HG03060 (cell line): Measurements from ENCODE around the gene NR4A2.

Experiments used
- ATAC-seq: cut with Tn5 transposase; IDR thresholded peaks from one replicate; pipeline ENCODE4 v1.9.1; 2021; ENCODE audit warnings: low read depth, moderate number of reproducible peaks; ENCODE audit not compliant: unreplicated experiment

The NR4A2 gene

DNA sequence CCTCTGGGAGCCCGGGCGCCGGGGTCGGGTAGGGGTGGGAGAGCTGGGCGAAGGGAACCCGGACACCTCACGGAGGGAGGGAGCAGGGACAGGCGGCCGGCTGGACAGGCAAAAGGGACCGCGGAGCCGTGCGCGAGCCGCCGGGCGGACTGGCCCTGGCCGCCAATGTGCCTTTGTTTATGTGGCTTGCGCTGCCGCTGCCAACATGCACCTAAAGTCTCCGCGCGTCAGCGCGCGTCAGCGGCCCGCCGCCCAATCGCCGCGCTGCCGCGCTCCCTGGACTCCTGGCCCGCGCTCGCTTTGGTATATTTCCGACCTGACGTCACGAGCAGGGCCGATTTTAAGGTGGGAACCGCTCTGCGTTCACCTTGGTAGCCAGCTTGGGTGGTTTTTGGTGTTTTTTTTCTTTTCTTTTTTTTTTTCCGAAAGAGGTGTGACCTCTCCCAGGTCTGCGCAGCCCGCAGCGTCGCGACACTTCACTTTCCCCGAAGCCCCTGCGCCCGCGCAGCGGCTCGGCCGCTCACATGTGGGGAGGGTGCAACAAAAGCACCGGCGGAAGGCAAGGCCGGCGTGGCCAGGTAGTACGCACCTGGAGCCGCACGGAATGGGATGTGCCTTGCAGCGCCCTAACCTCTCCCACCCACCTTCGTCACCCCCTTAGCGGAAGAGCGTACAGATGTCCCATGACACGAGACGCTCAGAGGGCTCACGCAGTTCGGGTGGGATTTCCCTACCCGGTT is at the start of gene NR4A2:
Gene NR4A2, minus strand, starts transcription at position 188 of the 740 bp plus-strand sequence. CDS start 2,535 bp downstream, outside the sequence.
- ATAC-seq: peak; percentile 45

DNA sequence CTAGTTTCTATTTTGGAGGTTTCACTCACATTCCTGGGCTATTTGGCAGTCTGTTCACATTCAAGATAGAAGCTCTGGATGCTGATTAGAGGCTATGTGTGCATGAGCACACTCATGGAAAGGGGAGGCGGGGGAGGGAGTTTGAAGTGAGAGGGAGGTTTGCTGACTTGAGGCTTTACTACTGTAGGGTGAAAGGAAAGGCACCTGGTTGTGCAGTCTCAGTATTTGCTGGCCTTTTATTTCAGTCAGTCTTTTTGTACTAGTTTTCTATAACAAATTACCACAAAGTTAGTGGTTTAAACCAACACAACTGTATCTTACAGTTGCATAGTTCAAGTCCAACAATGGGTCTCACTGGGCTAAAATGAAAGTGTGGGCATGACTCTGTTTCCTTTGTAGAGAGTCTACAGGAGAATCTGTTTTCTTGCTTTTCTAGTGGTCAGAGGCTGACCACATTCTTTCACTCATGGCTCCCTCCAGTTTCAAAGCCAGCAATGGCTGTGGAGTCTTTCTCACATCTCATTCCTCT is 47.7 kb upstream of the NR4A2 start:
- peak; percentile 85 for ATAC-seq

DNA sequence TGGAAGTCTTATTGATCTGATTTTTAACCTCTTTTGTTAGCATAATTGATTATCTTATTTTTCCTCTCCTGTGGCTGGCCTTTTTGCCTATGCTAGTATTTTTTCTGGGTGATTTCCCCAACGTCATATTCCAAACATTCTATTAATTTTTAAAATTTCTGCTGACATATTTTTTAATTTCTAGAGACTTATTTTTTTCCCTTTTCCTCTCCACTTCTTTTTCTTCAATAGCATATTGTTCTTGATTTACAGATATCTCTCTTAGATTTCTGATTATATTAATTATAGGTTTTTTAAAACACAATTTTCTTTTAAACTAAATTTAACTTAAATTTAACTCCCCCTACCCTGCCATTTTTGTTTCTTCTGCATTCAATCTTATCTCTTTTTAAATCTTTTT is 47.2 kb upstream of the NR4A2 start:
- ATAC-seq: no peak

DNA sequence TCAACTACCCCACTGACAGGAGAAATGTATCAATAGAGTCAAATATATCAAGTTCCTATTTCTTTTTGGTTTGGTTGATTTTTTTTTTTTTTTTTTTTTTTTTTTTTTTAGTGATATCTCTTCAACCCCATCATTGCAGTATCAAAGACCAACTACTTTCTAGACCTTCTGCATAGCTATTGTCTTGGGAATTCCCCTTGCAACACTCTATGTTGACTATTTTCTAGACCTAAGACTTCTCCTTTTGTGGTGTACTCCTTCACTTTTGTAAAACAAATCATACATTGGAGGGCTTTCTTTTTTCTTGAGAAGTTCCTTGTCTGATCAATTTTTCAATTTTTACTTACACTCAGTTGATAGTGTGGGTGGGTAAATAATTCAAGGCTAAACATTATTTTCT is 46.5 kb upstream of the NR4A2 start:
- ATAC-seq: no peak

DNA sequence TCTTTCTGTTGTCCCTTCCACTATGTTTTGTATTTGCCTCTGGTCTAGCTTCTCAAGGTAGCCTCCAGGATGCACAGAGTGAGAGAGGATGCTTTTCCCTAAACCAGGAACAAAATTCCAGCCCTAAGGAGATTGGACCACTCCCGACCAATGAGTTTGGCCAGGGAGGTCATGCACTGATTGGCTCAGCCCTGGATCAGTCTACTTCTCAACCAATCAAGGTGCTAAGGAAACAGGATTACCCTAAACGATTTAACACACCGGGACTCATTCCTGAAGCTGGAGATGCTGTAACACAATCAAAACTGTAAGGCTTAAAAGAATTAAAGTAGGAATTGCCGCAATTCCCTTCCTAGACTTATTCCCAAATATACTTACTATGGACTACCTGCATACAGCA is 34.2 kb upstream of the NR4A2 start:
- ATAC-seq: no peak

DNA sequence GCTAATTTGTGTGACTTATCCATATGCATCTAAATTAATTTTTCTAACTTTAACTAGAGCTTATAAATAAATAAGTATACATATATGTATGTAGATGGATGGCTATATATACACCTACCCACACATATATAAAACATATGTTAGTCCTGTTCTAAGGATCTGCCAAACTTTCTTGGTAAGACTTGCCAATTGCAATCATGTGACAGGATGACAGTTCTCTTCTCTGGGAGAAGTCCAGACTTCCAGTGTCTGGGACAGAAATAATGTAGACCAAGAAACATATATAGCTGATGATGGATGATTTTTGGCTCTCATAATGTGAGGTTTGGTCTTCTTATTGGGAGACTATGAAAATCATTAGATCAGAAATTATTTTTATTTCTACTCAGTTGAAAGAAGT is 30.6 kb upstream of the NR4A2 start:
- no peak for ATAC-seq

DNA sequence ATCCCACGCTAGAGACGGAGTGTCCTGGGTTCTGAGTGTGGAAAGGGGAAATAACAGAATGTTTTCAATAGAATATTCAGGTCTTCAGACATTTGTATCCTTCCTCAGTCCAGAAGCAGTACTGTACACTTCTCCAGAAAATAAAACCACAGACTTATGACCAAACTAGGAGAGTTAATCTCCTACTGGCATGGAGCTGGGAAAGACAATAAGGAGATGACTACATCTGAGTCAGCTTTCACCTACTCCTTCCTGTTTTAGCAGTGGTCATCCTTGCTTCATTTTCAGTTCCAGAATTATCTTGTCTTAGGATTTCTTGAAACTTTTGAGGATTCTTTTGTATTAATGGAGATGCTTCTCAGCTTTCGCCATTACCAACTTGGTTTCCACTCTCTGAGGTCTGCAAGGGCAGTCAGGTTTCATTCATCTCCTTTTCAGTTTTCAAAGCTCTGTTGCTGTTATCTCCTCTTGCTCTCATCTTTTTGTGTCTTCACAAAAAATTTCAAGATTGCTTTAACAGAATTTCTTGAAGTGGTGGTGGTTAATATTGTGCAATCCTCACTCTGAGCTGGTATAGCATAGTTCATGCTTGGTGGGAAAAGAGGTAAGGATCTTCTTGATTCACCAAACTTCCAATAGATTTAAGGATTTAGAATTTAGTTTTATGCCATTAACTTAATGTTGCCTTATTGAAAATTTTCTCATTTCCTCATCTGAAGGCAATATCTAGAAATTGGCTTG is 23.7 kb upstream of the NR4A2 start:
- ATAC-seq: no peak

DNA sequence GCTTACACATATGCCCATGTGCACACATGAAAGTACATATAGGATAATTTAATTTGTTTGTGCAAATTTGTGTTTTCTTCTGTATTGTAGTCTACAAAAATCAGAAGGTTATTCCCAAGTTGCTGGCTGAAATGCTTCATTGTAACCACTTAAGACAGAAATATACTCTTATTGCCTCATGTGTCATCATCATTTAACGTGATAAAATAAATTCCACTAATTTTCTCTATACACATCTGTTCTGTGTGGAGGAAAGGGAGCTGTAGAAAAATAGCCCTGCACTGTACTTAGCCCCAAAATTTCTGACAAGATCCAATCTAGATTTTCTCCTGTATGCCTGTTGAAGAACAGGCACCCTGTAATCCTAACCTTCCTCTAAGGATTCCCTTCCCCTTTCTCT is 20.4 kb upstream of the NR4A2 start:
- ATAC-seq: no peak

DNA sequence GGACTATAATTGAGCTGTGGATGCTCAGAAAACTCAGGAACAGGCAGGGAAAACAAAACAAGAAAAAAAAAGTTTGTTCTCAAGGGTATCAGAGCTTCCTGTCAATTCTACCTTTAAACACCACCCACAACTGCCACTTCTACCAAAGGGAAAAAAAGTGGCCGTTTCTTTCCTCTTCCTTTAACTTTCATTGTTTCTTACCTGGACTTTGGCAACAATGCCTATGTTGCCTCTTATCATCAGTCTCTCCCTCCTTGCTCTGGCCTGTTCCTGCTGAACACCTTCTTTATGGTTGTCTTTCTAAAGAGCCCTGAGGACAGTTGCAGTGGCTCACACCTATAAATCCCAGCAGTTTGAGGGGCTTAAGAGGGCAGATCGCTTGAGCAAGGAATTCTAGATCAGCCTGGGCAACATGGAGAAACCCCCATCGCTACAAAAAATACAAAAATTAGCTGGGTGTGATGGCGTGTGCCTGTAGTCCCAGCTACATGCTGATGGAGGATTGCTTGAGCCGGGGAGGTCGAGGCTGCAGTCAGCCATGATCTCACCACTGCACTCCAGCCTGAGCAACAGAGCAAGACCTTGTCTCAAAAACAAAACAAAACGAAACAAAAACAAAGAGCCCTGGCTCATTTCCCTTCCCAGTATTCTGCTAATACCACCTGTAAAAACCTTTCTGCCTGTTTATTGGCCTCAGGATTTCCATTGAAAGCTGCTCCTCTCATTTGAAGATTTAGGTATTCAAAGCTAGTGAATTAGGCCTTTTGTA is 18.0 kb upstream of the NR4A2 start:
- no peak for ATAC-seq

DNA sequence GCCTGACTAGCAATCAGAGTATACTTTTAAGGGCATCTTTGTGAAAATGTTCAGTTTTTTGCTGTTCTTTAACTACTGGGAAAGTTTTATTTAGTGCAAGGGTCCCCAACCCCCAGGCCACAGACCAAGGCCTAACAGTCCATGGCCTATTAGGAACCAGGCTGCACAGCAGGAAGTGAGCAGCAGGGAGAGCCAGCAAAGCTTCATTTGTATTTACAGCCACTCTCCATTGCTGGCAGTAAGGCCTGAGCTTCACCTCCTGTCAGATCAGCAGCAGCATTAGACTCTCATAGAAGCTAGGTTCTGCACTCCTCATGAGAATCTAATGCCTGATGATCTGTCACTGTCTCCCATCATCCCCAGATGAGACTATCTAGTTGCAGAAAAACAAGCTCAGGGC is 17.1 kb upstream of the NR4A2 start:
- ATAC-seq: no peak

DNA sequence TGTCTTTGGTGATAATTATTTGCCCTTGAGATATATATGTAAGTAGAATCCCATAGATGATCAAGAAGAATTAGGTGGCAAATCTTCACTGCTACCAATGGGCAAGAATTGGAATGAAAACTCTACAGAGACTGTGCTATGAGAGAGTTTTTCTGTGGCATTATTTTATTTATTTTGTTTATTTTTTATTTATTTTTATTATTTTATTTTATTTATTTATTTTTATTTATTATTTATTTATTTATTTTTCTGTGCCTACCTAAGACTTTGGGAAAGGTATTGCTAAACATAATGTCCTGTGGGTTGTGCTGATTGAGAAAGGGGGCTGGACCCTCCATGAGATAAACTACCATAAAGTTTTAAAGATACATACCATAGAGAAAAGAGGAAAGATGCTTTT is 16.6 kb upstream of the NR4A2 start:
- ATAC-seq: no peak

DNA sequence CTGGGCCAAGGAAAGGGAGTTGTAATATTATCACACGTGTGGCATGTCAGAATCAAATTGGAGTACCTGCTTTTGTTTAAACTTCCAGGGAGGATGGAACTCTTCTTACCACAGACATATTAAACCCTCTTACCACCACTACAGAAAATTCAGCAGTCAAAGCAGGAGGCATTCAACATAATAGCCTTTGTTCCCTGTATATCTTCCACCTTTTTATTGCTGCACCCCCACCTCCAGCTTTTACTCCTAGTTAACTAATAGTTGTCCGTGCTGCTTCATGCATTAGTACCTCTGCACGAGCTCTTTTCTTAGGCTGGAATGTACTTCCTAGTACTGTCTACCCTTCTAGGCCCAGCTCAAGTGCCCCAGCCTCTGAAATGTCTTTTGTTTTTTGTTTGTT is 14.9 kb upstream of the NR4A2 start:
- no peak for ATAC-seq

DNA sequence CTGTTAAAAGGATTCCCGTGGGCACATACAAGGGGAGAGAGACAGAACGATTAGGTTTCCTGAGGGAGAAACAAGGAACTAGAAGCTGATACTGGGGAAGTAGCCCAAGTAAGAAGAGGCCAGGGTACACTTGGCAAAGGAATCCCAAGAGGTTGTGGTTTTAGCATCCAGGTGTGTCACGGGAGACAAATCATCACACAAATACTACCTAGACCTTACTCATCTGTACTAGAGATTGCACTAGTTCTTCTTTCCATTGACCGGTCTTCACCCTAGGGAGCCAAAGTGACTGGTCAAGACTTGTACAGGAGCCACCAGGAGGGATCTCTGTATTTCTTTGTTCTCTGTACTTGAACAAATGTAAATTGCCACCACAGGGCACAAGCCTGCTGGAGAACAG is 14.2 kb upstream of the NR4A2 start:
- ATAC-seq: no peak

DNA sequence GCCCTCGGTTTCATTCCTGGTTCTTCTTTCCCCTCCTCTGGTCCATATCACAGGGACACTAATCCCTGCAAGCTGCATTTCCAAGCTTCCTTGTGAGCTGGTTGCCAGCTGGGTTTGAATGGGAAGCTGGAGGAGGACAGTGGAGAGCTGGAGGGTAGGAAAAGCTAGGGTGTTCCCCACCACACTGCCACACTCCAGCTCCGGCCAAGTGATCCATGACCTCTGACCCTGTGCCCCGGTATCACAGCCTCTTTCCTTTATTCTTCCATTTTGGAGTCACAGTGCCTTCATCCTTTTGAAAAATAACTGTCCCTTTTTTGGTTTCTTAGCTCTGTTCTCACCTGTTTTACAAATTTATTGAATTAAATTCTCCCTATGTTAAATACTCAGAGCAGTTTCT is 13.1 kb upstream of the NR4A2 start:
- no peak for ATAC-seq

DNA sequence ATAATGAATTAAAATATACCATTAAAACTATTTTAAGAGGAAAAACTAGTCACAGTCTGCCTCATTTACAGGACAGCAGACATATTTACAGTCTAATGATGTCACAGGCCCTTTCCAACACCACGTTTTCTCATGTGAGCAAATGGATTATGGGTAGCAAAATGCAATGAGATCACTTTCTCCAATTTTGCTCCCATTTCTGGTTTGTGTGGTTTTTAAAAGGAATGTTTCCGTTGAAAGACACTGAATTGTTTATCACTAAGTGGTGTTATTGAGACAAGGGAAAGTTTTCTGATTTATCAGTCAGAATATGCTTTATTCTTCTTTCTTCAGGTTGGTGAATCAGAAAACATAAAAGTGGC is 11.4 kb upstream of the NR4A2 start:
- no peak for ATAC-seq

DNA sequence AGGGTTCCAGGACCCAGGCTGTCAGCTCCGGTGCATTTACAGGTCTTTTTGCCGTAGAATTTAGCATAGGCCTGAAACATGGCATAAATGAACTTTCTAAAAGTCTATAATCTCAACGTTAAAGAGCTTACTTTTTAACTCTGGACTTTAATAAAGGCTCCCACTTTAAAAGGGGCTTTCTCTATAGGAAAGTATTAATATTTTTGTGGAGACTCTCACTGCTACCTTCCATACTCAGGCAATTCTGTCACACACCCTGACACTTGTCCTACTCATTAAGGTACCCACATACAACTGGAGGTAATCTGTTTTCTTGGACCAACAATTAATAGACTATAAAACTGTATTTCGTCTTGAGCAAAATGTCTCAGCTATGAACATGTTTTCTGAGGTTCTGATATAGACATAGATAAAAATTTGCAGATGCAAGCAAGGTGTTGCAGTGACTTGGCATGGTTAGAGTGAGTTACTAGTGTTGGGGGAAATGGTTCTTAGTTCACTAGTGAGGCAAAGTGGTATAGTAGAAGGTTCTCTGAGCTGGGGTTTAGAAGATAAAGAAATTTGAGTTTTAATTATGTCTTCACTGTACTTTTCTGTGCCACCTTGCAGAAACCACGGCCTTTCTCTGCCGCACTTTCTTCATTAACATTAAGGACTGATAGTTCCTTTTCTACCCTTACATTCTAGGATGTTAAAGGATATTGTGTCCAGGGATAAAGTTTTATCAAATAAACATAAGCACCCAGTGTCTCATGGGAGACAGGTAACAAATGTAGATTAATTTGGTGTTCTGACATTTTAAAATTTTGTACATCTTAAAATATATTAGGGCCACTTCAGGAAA is 10.8 kb upstream of the NR4A2 start:
- no peak for ATAC-seq

DNA sequence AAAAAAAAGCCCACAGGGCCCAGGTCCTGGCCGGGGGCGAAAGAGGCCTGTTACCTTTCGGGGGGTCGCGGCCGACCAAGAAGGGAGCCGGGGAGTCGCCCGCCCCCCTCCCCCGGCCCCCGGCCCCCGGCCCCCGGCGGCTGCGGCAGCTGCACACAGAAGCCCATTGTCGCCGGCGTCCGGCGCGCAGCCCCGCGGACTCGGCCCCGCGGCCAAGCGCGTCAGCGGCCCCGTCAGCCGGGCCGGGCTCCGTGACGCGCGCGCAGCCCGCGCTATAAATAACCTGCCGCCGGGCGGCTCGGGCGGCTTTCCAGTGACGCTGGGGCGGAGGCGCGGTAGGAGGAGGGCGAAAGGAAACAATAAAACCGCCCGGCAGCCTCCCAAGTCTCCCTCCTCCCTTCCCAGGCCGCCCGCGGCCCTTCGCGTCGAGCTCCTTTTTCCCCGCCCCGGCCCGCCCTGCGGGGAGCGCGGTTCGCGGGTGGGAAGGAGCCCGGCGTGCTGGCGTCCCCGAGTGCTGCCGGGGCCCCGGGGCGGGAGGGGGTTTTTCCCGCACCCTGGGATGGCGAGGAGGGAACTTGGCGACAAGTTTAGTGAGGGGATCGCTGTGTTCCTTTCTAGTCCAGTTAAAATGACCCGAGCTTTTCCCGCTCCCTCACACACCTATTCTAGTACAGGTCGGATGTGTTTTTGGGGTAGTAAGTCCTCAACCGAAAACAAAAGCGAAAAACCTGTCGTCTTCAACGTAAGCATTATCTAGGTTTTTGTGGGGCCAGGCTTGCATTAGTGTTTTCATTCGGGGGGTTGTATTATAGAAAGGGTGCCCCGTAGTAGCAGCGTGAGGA is 10.0 kb upstream of the NR4A2 start:
- peak; percentile 22 for ATAC-seq

DNA sequence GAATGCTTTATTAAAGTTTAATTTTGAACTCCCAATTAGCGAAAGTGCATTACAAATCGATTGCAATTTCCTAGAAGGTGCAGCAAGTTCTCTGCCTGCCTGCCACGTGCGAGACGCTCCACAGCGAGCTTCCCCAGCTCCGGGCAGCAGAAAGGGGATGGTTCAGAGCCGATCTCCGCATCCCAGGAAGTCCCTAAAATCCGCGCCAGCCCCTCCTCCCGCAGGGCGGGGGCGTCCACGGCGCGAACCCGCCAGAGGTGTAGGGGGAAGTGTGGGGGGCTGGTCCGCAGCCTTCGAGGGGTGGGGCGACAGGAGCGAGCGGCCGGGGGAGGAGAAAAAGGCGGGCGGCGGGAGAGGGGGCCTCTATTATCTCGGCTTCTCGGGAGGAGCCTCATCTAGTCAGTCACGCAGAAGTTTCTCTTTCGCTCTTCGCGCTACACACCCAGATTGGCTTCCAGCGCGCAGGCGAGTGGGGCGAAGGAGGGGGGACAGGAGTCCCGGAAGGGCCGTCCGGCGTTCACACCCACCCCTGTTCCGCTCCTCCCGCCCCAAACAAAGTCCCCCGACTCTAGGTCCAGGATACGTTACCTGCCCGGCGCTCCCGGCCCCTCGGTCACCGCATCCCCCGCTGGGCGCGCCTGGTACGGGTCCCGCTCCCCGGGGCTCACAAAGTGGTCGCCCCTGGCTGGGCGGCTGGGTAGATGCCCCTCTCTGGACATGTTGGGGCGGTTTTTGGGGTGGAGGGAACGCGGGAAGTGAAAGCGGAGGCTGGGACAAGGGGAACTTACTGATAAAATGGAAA is 9.1 kb upstream of the NR4A2 start:
- peak; percentile 81 for ATAC-seq
